NCI-H1694 treated with DMSO at 0.1 percent for 48 hours (cell line): ENCODE data around the gene ABCG2.
"Not testable (repeated sequence)": the region's sequence is repeated elsewhere in the genome, so short reads cannot be mapped to it uniquely, and the experiment has no call there.

Experiments
- DNase-seq: peaks from one replicate; lab custom pipeline; 2025; lab: John Stamatoyannopoulos, UW

The ABCG2 gene

GRCh38 chr4:88112856-88113255 lies 45.6 kb downstream of the ABCG2 start:
- no peak for DNase-seq

- DNase-seq = no peak
Observed at GRCh38 chr4:88110826-88111225, 47.6 kb downstream of the ABCG2 start.

GRCh38 chr4:88109123-88109881 lies 49.1 kb downstream of the ABCG2 start:
- DNase-seq = no peak

- DNase-seq = no peak
Observed at GRCh38 chr4:88108747-88109122, 49.7 kb downstream of the ABCG2 start.

- DNase-seq = not testable (repeated sequence)
Observed at GRCh38 chr4:88108108-88108465, 50.4 kb downstream of the ABCG2 start.

- DNase-seq = no peak
Observed at GRCh38 chr4:88107406-88108107, 50.9 kb downstream of the ABCG2 start.

- DNase-seq = no peak
Observed at GRCh38 chr4:88106205-88106604, 52.2 kb downstream of the ABCG2 start.

GRCh38 chr4:88104902-88105610 lies 53.4 kb downstream of the ABCG2 start:
- DNase-seq = no peak

- no peak for DNase-seq
Observed at GRCh38 chr4:88102026-88102425, 56.4 kb downstream of the ABCG2 start.

- DNase-seq = no peak
Observed at GRCh38 chr4:88101165-88101564, 57.3 kb downstream of the ABCG2 start.

- DNase-seq = no peak
Observed at GRCh38 chr4:88098993-88099752, 59.3 kb downstream of the ABCG2 start.

- no peak for DNase-seq
Observed at GRCh38 chr4:88097781-88098180, 60.7 kb downstream of the ABCG2 start.

- DNase-seq = no peak
Observed at GRCh38 chr4:88097301-88097700, 61.1 kb downstream of the ABCG2 start.

- DNase-seq = no peak
Observed at GRCh38 chr4:88093874-88094273, 64.6 kb downstream of the ABCG2 start.

GRCh38 chr4:88091378-88091777 lies 67.1 kb downstream of the ABCG2 start:
- DNase-seq = no peak

- DNase-seq = no peak
Observed at GRCh38 chr4:88090898-88091297, 67.5 kb downstream of the ABCG2 start.

GRCh38 chr4:88087004-88087403 lies 71.4 kb downstream of the ABCG2 start:
- DNase-seq = no peak

GRCh38 chr4:88080626-88081025 lies 77.8 kb downstream of the ABCG2 start:
- no peak for DNase-seq

GRCh38 chr4:88078579-88078978 lies 79.9 kb downstream of the ABCG2 start:
- DNase-seq = no peak

- no peak for DNase-seq
Observed at GRCh38 chr4:88077911-88078524, 80.4 kb downstream of the ABCG2 start.

GRCh38 chr4:88075336-88075735 lies 83.1 kb downstream of the ABCG2 start:
- no peak for DNase-seq

- DNase-seq = no peak
Observed at GRCh38 chr4:88070031-88070430, 88.4 kb downstream of the ABCG2 start.
